Forelimb muscle (tissue), 1 donor: ENCODE results near the gene ATG101. TPM values are rescaled to one million over a fixed set of nuclear protein-coding genes. Genes with fewer than 3 reads are reported as not detected.

Experiments
- DNase-seq: peaks from one replicate; pipeline ENCODE4 v3.0.0-alpha.2; 2013; ENCODE audit warnings: low read depth
- polyA plus RNA-seq: library from polyadenylated mRNA; unstranded; fragments of 120-200 nt; gene quantifications from one replicate; pipeline ENCODE4 v1.2.1, GENCODE V29; 2013; ENCODE audit not compliant: insufficient read length

The ATG101 gene
- polyA plus RNA-seq, 1 donor: 24.8 TPM

GRCh38 chr12:52057638-52058576, 11.9 kb upstream of the ATG101 start:
- no peak for DNase-seq

GRCh38 chr12:52058631-52059361, 11.0 kb upstream of the ATG101 start:
- no peak for DNase-seq

DNA sequence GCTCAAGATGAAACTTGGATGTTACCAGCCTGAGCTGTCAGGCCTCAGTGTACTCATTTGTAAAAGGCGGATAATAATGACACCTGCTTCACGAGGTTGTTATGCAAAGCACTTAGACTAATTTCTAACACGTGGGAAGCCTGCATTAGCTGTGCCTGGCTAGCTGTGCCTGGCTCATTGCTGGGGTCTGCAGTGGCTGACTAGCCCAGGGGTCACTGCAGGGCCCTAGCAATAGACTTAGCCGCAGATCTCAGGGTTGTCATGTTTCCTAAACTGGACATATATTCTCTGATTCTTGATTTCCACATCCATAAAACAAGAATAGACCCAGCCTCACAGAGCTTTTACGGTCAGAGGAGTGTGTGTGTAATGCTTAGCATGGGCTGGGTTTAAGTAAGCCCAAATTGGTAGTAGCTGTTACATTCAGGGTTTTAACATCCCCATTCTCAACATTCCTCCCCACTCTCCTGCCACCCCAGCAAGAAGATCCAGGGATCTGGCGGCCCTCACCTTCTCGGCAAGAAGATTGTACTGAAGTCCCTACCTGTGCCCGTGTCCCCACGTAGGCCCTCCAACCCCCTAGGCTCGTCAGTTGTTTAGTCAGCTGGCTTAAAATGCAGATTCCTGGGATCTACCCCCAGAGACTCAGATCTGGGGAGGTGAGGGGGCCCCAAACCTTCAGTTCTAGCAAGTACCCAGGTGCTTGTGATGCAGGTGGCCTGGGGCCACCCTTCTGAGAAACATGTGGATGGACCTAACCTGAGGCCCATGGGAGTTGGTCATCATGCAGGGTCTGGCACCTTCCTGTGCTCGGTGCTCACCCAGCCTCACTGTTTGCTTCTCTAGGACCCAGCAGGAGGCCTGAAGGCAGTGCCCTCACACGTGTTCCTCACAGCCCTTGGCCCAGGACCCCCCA, 9.9 kb upstream of the ATG101 start:
- no peak for DNase-seq

- no peak for DNase-seq
Observed at GRCh38 chr12:52060498-52061177, 9.1 kb upstream of the ATG101 start.

GRCh38 chr12:52061470-52062166, 8.2 kb upstream of the ATG101 start:
- no peak for DNase-seq

- DNase-seq: no peak
Observed at GRCh38 chr12:52062167-52063081, 7.4 kb upstream of the ATG101 start.

- DNase-seq: no peak
Observed at GRCh38 chr12:52063082-52063924, 6.5 kb upstream of the ATG101 start.

GRCh38 chr12:52063981-52064649, 5.7 kb upstream of the ATG101 start:
- no peak for DNase-seq

GRCh38 chr12:52066346-52067080, 3.3 kb upstream of the ATG101 start:
- no peak for DNase-seq

DNA sequence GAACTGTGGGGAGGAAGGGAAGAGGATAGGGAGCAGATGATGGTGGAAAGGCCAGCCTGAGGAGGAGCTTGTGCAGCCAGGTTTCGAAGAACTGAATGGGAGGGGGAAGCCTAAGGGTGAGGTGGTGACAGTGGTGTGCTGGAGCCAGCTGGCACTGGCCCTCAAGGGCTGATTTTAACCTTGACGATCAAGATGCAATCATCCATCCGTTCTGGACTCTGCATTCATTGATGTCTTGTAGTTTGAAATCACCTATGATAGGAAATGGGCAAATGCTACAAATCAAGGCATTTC, 2.8 kb upstream of the ATG101 start:
- DNase-seq: no peak

DNA sequence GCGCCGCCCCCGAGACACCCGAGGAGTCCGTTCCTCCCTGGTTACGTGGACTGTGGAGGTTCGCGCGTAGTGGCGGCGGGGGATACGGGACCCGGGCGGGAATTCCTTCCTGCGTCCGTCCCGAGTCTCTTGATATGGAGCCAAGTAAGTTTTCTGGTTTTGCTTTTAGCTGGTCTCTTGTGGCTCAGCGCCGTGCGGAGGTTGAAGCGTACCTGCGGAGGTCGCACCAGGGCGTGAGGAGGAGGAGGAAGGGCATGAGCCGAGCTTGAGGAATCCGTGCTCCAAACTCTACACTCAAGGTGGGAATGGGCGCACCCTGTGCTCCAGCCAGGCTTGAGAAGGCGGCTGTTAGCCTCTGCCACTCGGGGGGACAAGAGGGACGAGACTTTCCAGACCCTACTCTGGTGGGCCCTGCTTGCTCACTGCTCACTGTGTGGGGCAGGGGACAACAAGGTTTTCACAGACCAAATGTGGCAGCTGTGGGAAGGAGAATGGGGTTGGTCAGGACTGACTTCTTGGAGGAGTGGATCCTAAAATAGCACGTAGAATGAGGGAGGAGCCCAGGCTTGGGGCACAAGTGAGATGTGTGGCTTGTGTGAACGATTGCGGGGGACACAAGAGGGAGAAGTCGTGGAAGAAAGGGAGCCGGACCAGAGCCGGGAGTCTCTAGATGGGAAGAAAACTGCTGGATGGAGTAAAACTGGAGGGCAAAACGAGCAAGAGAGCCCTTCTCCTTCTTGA, 577 bp downstream of the ATG101 start:
- DNase-seq: no peak

DNA sequence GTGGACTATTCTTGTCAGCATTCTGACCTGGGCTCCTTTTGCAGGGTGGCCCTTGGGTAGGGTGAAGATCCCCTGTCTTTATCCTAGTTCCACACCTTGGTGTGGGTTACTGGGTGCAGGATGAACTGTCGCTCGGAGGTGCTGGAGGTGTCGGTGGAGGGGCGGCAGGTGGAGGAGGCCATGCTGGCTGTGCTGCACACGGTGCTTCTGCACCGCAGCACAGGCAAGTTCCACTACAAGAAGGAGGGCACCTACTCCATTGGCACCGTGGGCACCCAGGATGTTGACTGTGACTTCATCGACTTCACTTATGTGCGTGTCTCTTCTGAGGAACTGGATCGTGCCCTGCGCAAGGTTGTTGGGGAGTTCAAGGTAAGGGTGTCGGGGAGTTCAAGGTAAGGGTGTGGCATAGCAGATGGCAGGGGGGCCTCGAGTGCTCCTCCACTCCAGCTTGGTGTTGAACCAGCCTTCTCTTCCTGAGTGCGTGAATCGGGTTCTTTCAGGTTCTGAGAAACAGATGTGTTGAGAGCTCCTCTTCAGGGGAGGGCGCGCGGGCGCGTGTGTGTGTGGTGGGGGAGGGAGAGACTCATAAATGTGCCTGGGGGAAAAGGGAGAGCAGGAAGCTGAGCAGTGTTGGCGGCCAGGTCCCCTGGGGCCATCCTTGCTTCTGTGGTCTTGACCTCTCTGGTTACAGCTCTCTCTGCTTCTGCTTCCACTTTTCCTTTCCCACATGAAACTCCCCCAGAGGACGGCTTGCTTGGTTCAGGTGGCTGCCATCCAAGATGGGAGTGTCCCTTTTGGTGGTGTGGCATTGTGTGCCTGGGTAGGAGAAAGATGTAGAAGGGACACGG, 4.0 kb downstream of the ATG101 start:
- DNase-seq: no peak

DNA sequence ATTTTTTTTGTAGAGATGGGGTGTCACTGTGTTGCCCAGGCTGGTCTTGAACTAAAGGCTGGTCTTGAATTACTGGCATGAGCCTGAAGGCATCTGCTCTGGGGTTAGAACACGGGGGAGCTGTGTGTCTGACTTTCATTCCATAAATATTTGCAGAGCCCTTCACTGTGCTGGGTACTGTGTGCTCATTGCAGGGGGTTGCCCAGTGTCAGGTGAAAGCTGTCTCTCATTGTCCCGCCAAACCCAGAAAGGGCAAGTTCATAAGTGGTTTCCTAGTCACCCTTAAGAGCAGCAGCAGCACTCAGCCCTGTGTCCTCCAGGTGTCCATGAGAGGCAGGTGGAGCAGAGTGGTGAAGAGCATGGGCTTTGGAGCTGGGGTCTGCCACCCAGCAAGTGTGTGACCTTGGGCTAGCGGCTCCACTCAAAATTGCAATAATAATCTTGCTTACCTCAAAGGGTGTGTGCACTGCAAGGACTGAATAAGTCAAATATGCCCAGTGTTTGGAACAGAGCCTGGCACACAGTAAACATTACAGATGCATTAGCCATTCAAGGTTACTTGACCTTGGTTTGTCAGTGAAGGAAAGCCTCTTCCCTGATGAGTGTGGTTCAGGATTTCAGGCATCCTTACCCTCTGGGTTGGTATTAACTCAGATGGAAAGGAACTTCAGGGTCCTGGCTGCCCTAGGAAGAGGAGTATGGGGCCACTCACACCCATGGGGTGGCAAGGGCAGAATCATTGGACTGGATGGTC, 5.4 kb downstream of the ATG101 start:
- DNase-seq: no peak

GRCh38 chr12:52076811-52077210, 7.0 kb downstream of the ATG101 start:
- no peak for DNase-seq

- DNase-seq: no peak
Observed at GRCh38 chr12:52078276-52078675, 8.5 kb downstream of the ATG101 start.
